AG04449 (cell line): ENCODE results near the gene STN1.
"Not testable (repeated sequence)": the region's sequence is repeated elsewhere in the genome, so short reads cannot be mapped to it uniquely, and the experiment has no call there.

Experiments
- CTCF ChIA-PET: fragments of 350-600 bp; formaldehyde crosslinking; extraction: SDS; loops from one replicate; lab custom pipeline; 2021; ENCODE audit warnings: antibody characterized with exemption; lab: Yijun Ruan, JAX
- POLR2A ChIA-PET: fragments of 400-600, 350-600 bp; formaldehyde crosslinking; extraction: SDS; loops from one replicate; lab custom pipeline; 2020; ENCODE audit warnings: antibody characterized with exemption, inconsistent platforms; lab: Yijun Ruan, JAX
- DNase-seq: peaks from one replicate; pipeline ENCODE4 v3.0.0-alpha.2; 2010; ENCODE audit warnings: low read depth, low spot score
- H3K4me3 ChIP-seq: 2 replicates; pipeline ENCODE4 v1.5.1; 2011; ENCODE audit warnings: low read depth, mild to moderate bottlenecking, control low read depth, low read length
- TF ChIP-seq, protein P1 (sequence below): IDR thresholded peaks from one replicate; pipeline ENCODE4 v1.5.1; 2011; ENCODE audit warnings: mild to moderate bottlenecking, moderate library complexity, low read length, control low read depth, inconsistent platforms; ENCODE audit not compliant: insufficient read depth; ENCODE audit errors: missing control alignments

STN1 gene

GRCh38 chr10:103847909-103848468 is 70.0 kb downstream of the STN1 start:
- no peak for DNase-seq
- ChIA-PET POLR2A (no interaction called here), CTCF (interaction anchor here (0.7 to 13.5 kb wide), 9 partner anchors 10 to 138 kb away, joined by 3 to 356 read pairs (median 3); no protein-coding TSS in a partner anchor)
- TF ChIP-seq, protein P1, sequence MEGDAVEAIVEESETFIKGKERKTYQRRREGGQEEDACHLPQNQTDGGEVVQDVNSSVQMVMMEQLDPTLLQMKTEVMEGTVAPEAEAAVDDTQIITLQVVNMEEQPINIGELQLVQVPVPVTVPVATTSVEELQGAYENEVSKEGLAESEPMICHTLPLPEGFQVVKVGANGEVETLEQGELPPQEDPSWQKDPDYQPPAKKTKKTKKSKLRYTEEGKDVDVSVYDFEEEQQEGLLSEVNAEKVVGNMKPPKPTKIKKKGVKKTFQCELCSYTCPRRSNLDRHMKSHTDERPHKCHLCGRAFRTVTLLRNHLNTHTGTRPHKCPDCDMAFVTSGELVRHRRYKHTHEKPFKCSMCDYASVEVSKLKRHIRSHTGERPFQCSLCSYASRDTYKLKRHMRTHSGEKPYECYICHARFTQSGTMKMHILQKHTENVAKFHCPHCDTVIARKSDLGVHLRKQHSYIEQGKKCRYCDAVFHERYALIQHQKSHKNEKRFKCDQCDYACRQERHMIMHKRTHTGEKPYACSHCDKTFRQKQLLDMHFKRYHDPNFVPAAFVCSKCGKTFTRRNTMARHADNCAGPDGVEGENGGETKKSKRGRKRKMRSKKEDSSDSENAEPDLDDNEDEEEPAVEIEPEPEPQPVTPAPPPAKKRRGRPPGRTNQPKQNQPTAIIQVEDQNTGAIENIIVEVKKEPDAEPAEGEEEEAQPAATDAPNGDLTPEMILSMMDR = peak; percentile 36
- H3K4me3 ChIP-seq = no peak overlapping the region

GRCh38 chr10:103847346-103847745 is 70.6 kb downstream of the STN1 start:
- ChIA-PET POLR2A (no interaction called here), CTCF (interaction anchor here (1.0 to 13.5 kb wide), 4 partner anchors 11 to 137 kb away, joined by 3 to 356 read pairs (median 10); no protein-coding TSS in a partner anchor)

DNA sequence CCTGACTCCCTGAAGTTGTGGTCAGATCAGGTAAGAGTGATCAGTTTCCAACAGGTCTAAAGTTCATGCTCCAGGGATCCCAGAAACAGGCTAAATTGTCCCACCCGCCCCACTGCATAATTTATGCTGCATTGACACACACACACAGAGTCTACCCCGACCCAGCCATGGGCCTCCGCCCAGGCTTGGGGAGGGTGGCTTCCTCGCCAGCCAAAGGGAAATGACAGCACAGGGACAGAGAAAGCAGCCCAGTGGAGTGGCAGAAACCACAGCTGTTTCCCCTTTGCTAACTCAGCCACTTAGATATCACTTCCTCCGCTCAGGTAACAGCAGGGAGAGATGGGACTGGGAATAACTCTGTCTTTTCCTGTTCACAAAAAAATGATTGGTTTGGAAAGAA is 72.0 kb downstream of the STN1 start:
- no peak overlapping the region for H3K4me3 ChIP-seq
- TF ChIP-seq, protein P1 = no peak
- CTCF ChIA-PET = interaction anchor here (1.4 to 13.5 kb wide), 2 partner anchors 11 to 136 kb away, joined by 4 to 356 read pairs; no protein-coding TSS in a partner anchor
- DNase-seq = no peak
- POLR2A ChIA-PET = no interaction called here

More at GRCh38 chr10:103847346-103847745, 70.6 kb downstream of the STN1 start:
- no peak overlapping the region for H3K4me3 ChIP-seq
- no peak for DNase-seq
- TF ChIP-seq, protein P1 = no peak

DNA sequence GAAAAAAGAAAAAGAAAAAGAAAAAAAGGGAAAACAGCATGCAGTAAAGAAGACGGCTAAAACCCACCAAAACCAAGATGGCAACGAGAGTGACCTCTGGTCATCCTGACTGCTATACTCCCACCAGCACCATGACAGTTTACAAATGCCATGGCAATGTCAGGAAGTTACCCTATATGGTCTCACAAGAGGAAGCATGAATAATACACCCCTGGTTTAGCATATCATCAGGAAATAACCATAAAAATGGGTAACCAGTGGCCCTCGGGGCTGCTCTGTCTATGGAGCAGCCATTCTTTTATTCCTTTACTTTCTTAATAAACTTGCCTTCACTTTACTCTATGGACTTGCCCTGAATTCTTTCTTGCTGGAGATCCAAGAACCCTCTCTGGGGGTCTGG is 72.6 kb downstream of the STN1 start:
- H3K4me3 ChIP-seq, POLR2A ChIA-PET, DNase-seq: not testable (repeated sequence)
- CTCF ChIA-PET = interaction anchor here (1.4 kb wide), 1 partner anchor 12 kb away, joined by 4 read pairs; no protein-coding TSS in a partner anchor

- H3K4me3 ChIP-seq = no peak overlapping the region
- TF ChIP-seq, protein P1 = no peak
- DNase-seq = no peak
- ChIA-PET POLR2A (interaction anchor here (0.6 to 0.7 kb wide), 2 partner anchors 11 to 22 kb away, joined by 3 to 5 read pairs; no protein-coding TSS in a partner anchor), CTCF (interaction anchor here (1.1 to 1.7 kb wide), 4 partner anchors 9 to 132 kb away, joined by 3 to 6 read pairs (median 6); no protein-coding TSS in a partner anchor)
Measured at GRCh38 chr10:103843854-103844570, 74.0 kb downstream of the STN1 start.

DNA sequence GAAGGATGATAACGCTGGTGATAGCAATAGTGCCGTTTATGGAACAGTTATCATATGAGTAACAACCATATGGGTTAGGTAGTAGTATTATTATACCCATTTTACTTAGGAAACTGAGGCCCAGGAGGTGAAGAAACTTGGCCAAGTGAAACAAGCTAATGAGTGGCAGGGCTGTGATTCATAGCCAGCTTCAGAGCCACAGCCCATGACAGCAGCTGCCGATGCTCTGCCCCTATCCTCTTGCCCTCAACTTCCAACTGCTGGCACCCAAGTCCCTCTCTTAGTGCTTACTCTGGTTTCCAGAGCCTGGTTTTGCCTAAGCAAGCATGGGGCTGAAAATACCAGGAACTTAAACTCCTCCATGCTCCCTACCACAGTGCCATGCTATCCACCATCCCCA is 74.9 kb downstream of the STN1 start:
- TF ChIP-seq, protein P1 = no peak

More for the DNA sequence above, 74.9 kb downstream of the STN1 start:
- DNase-seq = no peak
- ChIA-PET POLR2A (no interaction called here), CTCF (interaction anchor here (0.7 to 1.7 kb wide), 6 partner anchors 9 to 131 kb away, joined by 3 to 6 read pairs (median 4); no protein-coding TSS in a partner anchor)
- no peak overlapping the region for H3K4me3 ChIP-seq
